HG03521 (cell line): ENCODE results near the gene KCNJ12.
"Not testable (repeated sequence)": the region's sequence is repeated elsewhere in the genome, so short reads cannot be mapped to it uniquely, and the experiment has no call there.

Source experiments
- ATAC-seq: cut with Tn5 transposase; IDR thresholded peaks from one replicate; pipeline ENCODE4 v1.9.1; 2021; ENCODE audit warnings: mild to moderate bottlenecking, moderate library complexity; ENCODE audit not compliant: unreplicated experiment

KCNJ12 gene

DNA sequence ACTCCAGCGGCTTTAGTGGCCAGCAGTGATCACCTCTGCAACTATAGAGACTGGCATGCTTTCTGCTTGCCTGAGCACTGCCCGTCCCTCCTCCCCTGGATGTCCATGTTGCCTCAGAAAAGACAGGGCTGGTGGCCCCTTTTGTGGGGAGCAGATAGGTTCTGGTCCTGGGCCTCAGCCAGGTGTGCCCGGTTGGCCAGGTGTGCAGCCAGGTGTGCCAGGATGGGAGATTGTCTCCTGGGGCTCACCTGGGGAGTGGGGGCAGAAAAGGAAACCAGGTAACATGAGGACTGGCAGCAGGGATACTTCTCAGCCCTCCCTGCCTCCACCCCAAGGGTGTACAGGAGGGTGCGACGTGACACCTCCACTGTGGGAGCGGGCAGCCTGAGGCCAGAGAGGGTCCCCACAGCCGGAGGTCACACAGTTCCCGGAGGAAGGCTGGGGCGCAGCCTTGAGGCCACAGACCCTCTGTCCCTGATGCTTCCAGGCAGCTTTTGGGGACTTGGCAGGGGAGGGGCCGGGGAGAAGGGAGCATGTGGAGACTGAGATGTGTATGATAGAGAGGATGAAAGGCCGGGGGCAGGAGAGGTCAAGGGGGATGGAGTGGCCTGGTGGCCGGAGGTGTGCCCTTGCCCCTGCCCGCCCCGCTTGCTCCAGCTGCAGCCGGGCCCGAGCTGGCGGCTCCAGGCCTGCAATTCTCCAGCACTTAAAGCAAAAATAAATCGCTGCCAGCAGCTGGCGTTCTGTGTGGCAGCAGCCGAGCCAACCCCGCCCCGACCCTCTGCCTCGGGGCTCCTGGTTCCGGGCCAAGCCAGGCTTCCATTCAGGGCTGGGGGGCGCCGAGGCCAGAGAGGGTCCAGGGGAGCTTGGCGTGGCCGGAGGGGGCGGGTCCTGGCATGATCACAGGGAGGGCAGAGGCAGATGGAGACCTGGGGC, 6.7 kb downstream of the KCNJ12 start:
- no peak for ATAC-seq

DNA sequence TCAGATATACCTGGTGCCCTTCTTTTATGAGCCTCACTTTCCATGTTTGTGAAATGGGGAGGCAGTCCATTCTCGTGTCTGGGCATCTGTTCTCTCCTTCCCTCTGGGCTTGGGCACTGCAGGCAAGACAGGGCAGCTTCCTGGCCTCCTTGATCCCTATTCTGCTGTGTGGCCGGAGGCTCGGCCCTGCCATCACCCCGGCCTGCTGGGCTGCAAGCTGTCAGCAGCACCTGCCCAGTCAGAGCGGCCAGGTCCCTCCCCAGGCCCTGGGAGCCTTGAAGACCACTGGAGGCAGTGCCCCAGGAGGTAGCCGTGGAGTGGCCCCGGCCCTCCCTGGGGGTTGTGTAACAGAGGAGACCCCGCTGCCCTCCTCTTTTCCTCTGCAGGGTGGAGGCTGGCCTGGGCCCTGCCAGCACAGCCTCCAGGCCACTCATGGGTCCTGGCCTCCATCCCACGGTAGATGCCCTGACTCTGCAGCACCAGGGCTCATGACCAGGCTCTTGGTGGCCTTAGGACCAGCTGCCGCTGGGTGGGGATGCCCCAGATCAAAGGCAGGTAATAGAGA, 9.2 kb downstream of the KCNJ12 start:
- ATAC-seq = no peak

DNA sequence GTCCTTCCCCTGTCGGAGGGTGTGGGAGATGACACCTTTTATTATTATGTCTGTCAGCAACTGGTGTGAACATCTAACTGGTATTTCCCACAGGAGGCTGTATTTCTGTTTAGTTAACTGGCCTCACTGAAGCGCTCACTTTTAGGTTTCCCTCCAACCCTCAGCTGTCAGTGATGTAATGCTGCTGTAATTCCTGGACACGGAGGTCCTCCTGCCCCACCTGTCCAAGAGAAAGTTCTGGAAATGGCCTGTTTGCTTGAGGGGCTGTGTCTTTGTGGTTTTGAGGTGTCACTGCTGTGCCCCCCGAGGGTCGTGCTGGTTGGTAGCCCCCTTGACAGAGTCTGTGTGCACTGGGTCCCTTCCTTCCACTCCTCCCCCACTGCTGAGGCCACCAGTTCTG, 11.5 kb downstream of the KCNJ12 start:
- no peak for ATAC-seq

- no peak for ATAC-seq
Measured at GRCh38 chr17:21388066-21388465, 11.9 kb downstream of the KCNJ12 start.

DNA sequence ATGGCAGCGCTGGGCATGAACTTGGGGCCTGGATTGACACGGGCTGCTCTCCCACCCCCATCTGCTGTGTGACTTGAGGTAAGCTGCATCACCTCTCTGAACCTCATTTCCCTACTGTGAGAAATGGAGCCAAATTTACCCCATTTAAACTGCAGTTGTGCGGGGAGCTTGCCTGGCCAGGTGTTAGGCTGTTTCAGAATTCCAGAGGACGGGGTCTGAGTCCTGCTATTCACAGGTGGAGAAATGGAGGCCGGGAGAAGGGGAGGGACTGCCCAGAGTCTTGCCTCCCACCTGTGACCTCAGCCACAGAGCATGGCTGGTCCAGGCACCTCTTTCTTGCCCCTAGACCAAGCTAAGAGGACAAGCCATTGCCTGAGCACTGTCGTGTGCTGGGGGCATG, 12.8 kb downstream of the KCNJ12 start:
- no peak for ATAC-seq

- no peak for ATAC-seq
Measured at GRCh38 chr17:21389394-21389793, 13.2 kb downstream of the KCNJ12 start.

GRCh38 chr17:21390294-21390693, 14.1 kb downstream of the KCNJ12 start:
- ATAC-seq = no peak

GRCh38 chr17:21392266-21392665, 16.1 kb downstream of the KCNJ12 start:
- ATAC-seq = no peak

DNA sequence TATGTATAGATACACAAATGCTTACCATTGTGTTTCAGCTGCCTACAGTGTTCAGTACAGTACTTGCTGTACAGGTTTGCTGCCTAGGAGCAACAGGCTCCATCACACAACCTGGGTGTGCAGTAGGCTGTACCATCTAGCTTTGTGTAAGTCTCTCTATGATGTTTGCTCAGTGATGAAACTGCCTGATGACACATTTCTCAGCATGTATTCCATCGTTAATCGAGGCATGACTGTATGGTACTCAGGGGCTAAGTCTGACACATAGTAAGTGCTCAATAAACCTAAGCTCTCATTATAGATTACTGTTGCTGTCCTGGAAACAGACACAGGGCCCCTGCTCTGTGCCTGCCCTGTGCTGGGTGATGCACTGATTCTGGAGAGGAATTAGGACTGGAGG, 18.1 kb downstream of the KCNJ12 start:
- no peak for ATAC-seq

DNA sequence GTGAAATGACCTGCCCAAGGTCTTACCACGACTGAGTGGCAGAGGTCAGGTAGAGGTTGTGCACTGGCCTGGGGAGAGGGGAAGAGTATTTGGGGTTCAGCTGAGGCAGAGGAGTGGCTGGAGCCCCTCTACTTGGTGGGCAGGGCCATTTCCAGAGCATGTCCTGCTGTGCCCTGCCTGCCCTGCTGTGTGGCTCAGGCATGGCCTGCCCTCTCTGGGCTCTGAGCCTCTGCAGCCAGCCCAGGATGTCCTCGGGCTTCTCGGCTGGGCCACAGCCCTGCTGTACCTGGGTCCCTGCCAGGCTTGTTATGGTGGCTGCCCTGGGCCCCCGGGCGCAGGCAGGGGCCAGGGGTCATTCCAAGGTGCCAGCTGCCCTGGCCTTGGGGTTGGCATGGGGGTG, 19.6 kb downstream of the KCNJ12 start:
- ATAC-seq = no peak

DNA sequence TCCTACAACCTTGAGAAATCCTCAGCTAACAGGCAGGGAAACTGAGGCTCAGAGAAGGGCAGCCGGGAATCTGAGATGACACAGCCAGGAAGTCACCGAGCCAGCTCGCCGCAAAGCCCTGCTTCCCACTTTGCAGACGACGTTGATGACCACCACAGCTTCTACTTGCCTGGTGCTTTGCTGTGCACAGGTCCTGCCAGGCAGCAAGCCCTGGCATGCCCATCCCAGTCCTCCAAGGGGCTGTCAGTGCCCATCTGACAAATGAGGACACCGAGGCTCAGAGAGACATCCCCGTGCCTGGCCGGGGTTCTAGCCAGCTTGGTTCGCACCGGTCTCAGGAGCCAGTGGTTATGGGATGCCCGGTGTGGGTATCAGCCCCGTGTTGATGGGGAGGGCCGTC, 20.1 kb downstream of the KCNJ12 start:
- ATAC-seq = no peak

DNA sequence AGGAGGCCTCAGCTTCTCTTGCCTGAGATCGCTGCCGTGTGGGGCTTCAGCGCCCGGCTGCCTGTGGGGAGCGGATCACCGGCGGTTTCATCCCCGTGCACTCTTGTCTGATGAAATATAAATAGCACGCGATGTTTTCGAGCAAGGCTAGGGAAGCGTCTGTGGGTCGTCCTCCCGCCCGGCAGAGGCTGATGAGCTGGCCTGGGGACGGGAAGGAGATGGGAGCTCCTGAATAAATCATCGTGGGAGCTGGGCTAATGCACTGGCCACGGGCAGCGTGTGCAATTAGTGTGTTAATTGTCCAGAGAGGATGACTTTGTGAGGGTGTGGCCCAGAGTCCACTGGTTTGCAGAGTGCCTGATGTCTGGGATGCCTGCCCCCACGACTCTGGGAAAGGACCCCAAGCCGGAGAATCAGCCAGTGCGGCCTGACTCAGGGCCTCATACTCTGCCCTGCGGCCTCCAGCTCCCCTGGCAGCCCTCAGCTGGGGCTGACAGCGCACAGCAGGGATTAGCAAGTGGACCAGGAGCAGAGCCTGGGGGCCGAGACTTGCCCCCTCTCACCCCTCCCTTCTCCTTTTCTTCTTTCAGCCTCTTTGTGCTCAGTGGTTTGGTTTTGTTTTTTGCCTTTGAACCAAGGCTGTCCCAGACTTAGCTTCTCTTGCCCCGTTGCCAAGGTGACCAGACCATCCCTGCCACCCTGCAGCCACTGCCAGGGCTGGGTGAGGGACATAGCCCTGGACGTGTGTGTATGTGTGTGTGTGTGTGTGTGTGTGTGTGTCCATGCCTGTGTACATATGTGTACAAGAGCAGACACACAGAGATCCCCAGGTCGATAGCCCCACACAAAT, 21.4 kb downstream of the KCNJ12 start:
- ATAC-seq = no peak

GRCh38 chr17:21399474-21400186, 23.5 kb downstream of the KCNJ12 start:
- ATAC-seq = no peak

GRCh38 chr17:21400187-21400569, 24.0 kb downstream of the KCNJ12 start:
- ATAC-seq = not testable (repeated sequence)

- ATAC-seq = no peak
Measured at GRCh38 chr17:21400816-21401593, 24.8 kb downstream of the KCNJ12 start.

GRCh38 chr17:21402166-21402571, 26.0 kb downstream of the KCNJ12 start:
- ATAC-seq = not testable (repeated sequence)

DNA sequence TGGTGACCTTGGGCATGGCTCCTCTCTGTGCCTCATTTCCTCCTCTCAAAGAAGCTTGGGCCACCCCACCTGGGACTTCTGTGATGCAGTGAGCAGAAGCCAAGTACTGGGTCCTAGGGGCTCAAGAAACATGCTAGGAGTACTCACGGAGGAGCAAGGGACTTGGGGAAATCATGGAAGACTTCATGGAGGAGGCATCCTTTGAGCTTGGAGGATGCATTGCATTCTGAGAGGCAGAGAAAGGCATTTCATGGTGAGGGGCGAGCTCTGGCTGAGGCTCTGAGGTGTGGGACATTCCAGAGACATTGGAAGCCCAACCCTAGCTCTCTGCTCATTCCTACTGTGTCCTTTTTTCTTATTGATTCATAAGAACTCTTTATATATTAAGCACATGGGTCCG, 26.8 kb downstream of the KCNJ12 start:
- ATAC-seq = not testable (repeated sequence)

DNA sequence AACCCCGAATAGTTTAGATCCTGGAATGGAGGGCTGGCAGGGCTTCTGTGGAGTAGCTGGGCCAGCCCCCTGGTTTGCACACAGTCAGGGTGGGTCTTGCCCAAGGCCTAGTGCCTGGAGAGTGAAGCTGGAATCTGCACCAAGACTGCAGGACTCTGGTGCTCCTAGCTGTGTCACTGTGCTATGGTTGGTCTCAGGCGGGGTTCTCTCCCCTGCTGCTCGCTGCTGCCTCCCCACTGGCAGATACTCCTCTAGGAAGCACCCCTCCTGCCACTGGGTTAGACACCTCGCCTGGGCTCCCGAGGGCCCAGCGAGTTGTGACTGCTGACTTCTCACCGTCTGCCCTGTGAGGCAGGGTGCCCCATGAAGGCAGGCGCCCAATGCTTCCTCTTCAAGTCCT, 27.9 kb downstream of the KCNJ12 start:
- not testable (repeated sequence) for ATAC-seq

GRCh38 chr17:21404539-21404938, 28.4 kb downstream of the KCNJ12 start:
- not testable (repeated sequence) for ATAC-seq
